ENCODE results near the gene MYORG. TPM values are rescaled to one million over a fixed set of nuclear protein-coding genes. Genes with fewer than 3 reads are reported as not detected.

The MYORG gene
- total RNA-seq = 4.7 TPM

- DNase-seq = peak; percentile 94
Observed at GRCh38 chr9:34376596-34377403, at the start of gene MYORG. Gene MYORG (minus strand): TSS chr9:34376898. CDS start chr9:34372943, 3,955 bp downstream.

- DNase-seq = no peak
Observed at GRCh38 chr9:34419716-34420504, 43.2 kb upstream of the MYORG start.

- no peak for DNase-seq
Observed at GRCh38 chr9:34417734-34418133, 41.0 kb upstream of the MYORG start.

- DNase-seq = no peak
Observed at GRCh38 chr9:34413231-34413852, 36.6 kb upstream of the MYORG start.

GRCh38 chr9:34412336-34412735, 35.6 kb upstream of the MYORG start:
- DNase-seq = no peak

GRCh38 chr9:34409154-34409553, 32.5 kb upstream of the MYORG start:
- DNase-seq = no peak

GRCh38 chr9:34408173-34408572, 31.5 kb upstream of the MYORG start:
- no peak for DNase-seq

- no peak for DNase-seq
Observed at GRCh38 chr9:34406219-34406618, 29.5 kb upstream of the MYORG start.

- peak; percentile 25 for DNase-seq
Observed at GRCh38 chr9:34405719-34406118, 29.0 kb upstream of the MYORG start.

- peak; percentile 53 for DNase-seq
Observed at GRCh38 chr9:34403554-34404380, 27.1 kb upstream of the MYORG start.

GRCh38 chr9:34400686-34401602, 24.2 kb upstream of the MYORG start:
- DNase-seq = no peak

GRCh38 chr9:34400275-34400674, 23.6 kb upstream of the MYORG start:
- DNase-seq = no peak

GRCh38 chr9:34399729-34400128, 23.0 kb upstream of the MYORG start:
- DNase-seq = no peak

- no peak for DNase-seq
Observed at GRCh38 chr9:34398875-34399274, 22.2 kb upstream of the MYORG start.

- no peak for DNase-seq
Observed at GRCh38 chr9:34396276-34397214, 19.8 kb upstream of the MYORG start.

- no peak for DNase-seq
Observed at GRCh38 chr9:34392511-34392910, 15.8 kb upstream of the MYORG start.

- DNase-seq = no peak
Observed at GRCh38 chr9:34387239-34387638, 10.5 kb upstream of the MYORG start.

- DNase-seq = no peak
Observed at GRCh38 chr9:34386656-34387055, 10.0 kb upstream of the MYORG start.

- DNase-seq = no peak
Observed at GRCh38 chr9:34385561-34386230, 9.0 kb upstream of the MYORG start.

Measured in occipital lobe (tissue), 2 donors.